ENCODE measurements around the gene TNNI3K. TPM values are rescaled to one million over a fixed set of nuclear protein-coding genes. Genes with fewer than 3 reads are reported as not detected.

The TNNI3K gene
- total RNA-seq, 1 experiment from 2014 or later: 0.49 TPM

DNA sequence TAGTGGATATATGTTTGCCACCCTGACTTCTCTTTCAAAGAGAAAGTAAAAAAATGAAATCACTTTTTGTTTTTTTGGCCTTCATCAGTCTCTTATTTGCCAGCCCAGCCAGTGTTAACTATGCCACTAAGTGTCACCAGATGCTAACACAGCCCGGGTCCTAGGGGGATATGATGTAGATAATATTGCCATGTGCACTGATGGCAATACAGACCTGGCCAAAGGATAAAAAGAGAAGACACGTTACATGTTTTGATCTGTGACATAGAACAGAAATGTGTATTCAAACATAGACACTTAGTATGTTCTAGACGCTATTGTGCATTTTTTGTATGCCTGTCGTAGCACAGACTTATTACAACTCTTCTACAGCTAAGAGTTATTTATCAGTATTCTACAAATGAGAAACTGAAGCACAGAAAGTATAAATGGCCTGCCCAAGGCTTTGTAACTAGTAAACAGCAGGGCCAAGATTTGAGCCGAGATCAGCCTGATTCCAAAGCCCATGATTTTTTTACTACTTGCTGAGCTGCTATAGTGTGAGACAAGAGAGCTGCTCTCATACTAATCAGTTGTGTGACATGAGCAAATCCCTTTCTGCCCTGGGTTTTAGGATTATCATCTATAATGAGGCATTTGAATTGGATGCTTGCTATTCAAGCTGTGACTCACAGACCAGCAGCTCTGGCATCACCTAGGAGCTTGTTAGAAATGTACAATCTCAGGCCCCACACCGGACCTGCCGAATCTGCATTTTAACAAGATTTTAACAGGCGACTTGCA is 270.9 kb downstream of the TNNI3K start:
- RAD21 ChIA-PET (ENCODE audit: low non-redundant PET in 1 of 2, low total read pairs in 2 of 2, uncharacterized antibody in 2 of 2, unreplicated experiment in 2 of 2): no interaction called here
- no peak overlapping the region for H3K27ac ChIP-seq (ENCODE audit: low read depth, low read length)
- no peaks in the 10 kb centered on the region for H3K9me2 ChIP-seq (ENCODE audit: insufficient read depth)
- no peaks in the 10 kb centered on the region for H3K79me2 ChIP-seq (ENCODE audit: insufficient read depth, low read length)
- no peaks in the 10 kb centered on the region for H3K9me3 ChIP-seq (ENCODE audit: control insufficient read depth in 1 of 2, insufficient read depth in 1 of 2, low read depth in 1 of 2, low read length in 2 of 2)
- no TSS peak for BruUV-seq (replicated peaks)
- POLR2A ChIA-PET: no interaction called here
- no peak for ATAC-seq
- intact Hi-C loops (cut with micrococcal nuclease): loop anchor here (10.0 kb wide), 1 partner anchor 179 kb away; no protein-coding TSS in a partner anchor
- TF ChIP-seq MAX (IDR thresholded peaks at IDR 0.05): no peak
- no peak for TF ChIP-seq CBX3 (IDR thresholded peaks at IDR 0.05; ENCODE audit: low read depth)
- no peak for TF ChIP-seq CTCF (IDR thresholded peaks at IDR 0.05 in 2 of 3, conservative IDR thresholded peaks at IDR 0.05 in 1 of 3; ENCODE audit: borderline replicate concordance in 1 of 3, insufficient read depth in 1 of 3, low read depth in 2 of 3, low read length in 2 of 3)
- TF ChIP-seq, protein P1, sequence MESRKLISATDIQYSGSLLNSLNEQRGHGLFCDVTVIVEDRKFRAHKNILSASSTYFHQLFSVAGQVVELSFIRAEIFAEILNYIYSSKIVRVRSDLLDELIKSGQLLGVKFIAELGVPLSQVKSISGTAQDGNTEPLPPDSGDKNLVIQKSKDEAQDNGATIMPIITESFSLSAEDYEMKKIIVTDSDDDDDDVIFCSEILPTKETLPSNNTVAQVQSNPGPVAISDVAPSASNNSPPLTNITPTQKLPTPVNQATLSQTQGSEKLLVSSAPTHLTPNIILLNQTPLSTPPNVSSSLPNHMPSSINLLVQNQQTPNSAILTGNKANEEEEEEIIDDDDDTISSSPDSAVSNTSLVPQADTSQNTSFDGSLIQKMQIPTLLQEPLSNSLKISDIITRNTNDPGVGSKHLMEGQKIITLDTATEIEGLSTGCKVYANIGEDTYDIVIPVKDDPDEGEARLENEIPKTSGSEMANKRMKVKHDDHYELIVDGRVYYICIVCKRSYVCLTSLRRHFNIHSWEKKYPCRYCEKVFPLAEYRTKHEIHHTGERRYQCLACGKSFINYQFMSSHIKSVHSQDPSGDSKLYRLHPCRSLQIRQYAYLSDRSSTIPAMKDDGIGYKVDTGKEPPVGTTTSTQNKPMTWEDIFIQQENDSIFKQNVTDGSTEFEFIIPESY (IDR thresholded peaks at IDR 0.05; ENCODE audit: extremely low read depth, insufficient replicate concordance, low read length): no peak
- no peak for TF ChIP-seq YY1 (IDR thresholded peaks at IDR 0.05; ENCODE audit: extremely low read depth, insufficient replicate concordance, low read depth, low read length)
- no peak for TF ChIP-seq POLR2AphosphoS5 (IDR thresholded peaks at IDR 0.05; ENCODE audit: low read depth, low read length)
- no peak overlapping the region for H3K9ac ChIP-seq (ENCODE audit: low read length)
- CTCF ChIA-PET: no interaction called here
- H2AFZ ChIP-seq (ENCODE audit: low read depth, low read length, poor library complexity, severe bottlenecking): no peak overlapping the region
- no peaks in the 10 kb centered on the region for H3K4me1 ChIP-seq (ENCODE audit: control insufficient read depth in 1 of 2, insufficient read depth in 2 of 2, low read length in 2 of 2)
- no peaks in the 10 kb centered on the region for H4K20me1 ChIP-seq (ENCODE audit: insufficient read depth)
- H3K27me3 ChIP-seq (ENCODE audit: insufficient read depth, low read length): peaks cover 31% of the 10 kb centered on the region; the same call in 1 of the 2 replicates
- H3K4me3 ChIP-seq (replicated peaks in 1 of 2; ENCODE audit: low read depth in 1 of 2, low read length in 2 of 2): no peak overlapping the region
- no peaks in the 10 kb centered on the region for H3K36me3 ChIP-seq (ENCODE audit: control insufficient read depth in 1 of 2, insufficient read depth in 2 of 2, low read length in 2 of 2)
- no peak for DNase-seq (ENCODE audit: low read depth, low spot score)
- no peak overlapping the region for H3K4me2 ChIP-seq (ENCODE audit: low read length)
